KG1 (cell line): ENCODE measurements around the gene ENDOD1.

Experiments
- DNase-seq: peaks from one replicate; lab custom pipeline; 2025; lab: John Stamatoyannopoulos, UW

Gene ENDOD1

DNA sequence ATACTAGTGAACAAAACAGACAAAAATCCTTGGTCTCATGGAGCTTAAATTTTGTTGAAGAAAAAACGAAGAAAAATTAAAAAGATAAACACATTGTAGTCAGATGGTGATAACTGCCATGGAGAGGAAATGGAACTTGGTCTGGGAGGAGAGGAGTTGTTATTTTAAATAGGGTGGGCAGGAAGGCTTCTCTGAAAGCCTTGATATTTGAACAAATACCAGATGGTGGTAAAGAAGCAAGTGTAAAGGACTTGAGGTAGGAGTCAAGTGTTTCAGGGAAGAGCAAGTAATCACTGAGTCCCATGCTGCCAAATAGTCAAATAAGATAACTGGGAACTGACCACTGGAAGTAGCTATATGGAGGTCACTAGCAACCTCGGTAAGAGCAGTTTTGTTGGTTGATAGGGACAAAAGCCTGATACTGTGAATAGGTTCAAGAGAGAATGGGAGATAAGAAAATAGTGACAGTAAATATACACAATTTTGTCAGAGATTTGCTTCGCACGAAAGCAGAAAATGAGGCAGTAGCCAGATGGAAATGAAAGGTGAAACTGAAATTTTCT, 86.3 kb downstream of the ENDOD1 start:
- no peak for DNase-seq
